ENCODE measurements around the gene THTPA.

DNA sequence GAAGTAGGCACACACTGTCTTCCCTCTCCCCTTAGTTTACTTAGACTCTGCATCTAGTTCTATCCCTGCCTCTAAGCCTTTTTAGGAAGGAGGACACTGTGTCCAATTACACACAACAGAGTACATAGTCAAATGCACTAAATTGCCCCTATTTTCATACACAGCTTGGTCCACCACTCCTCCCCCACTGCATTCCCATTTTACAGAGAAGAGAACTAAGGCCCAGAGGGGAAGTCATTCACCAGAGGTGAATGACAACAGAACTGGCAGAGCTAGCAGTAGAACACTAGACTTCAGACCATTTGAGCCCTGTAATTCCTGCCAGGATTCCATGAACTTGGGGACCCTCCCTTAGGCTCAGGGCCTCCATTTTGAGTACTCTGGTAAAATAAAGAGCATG is 23.7 kb downstream of the THTPA start:
- TF ChIP-seq, protein P1, sequence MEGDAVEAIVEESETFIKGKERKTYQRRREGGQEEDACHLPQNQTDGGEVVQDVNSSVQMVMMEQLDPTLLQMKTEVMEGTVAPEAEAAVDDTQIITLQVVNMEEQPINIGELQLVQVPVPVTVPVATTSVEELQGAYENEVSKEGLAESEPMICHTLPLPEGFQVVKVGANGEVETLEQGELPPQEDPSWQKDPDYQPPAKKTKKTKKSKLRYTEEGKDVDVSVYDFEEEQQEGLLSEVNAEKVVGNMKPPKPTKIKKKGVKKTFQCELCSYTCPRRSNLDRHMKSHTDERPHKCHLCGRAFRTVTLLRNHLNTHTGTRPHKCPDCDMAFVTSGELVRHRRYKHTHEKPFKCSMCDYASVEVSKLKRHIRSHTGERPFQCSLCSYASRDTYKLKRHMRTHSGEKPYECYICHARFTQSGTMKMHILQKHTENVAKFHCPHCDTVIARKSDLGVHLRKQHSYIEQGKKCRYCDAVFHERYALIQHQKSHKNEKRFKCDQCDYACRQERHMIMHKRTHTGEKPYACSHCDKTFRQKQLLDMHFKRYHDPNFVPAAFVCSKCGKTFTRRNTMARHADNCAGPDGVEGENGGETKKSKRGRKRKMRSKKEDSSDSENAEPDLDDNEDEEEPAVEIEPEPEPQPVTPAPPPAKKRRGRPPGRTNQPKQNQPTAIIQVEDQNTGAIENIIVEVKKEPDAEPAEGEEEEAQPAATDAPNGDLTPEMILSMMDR (conservative IDR thresholded peaks at IDR 0.05; ENCODE audit: low read depth, low read length) = no peak
- TF ChIP-seq POLR2A (IDR thresholded peaks at IDR 0.05; ENCODE audit: low read depth, low read length) = no peak
- no peak for TF ChIP-seq NFE2L2 (IDR thresholded peaks at IDR 0.05; ENCODE audit: low read depth, low read length)
- no peak for TF ChIP-seq MAZ (IDR thresholded peaks at IDR 0.05; ENCODE audit: borderline replicate concordance, low read depth, low read length)
- TF ChIP-seq RFX5 (IDR thresholded peaks at IDR 0.05; ENCODE audit: low read depth, low read length) = no peak
- no peak for TF ChIP-seq RAD21 (IDR thresholded peaks at IDR 0.05; ENCODE audit: low read length)
- TF ChIP-seq FOS (IDR thresholded peaks at IDR 0.05; ENCODE audit: low read depth, low read length) = no peak
- TF ChIP-seq USF2 (IDR thresholded peaks at IDR 0.05; ENCODE audit: low read depth, low read length) = no peak
- TF ChIP-seq CEBPB (IDR thresholded peaks at IDR 0.05; ENCODE audit: low read depth, low read length) = no peak
- no peak for TF ChIP-seq MAFK (IDR thresholded peaks at IDR 0.05; ENCODE audit: low read depth, low read length)
- TF ChIP-seq SMC3 (IDR thresholded peaks at IDR 0.05; ENCODE audit: low read depth, low read length) = no peak
- no peak for TF ChIP-seq RCOR1 (IDR thresholded peaks at IDR 0.05; ENCODE audit: insufficient replicate concordance, low read length)
- no peak for TF ChIP-seq MXI1 (IDR thresholded peaks at IDR 0.05; ENCODE audit: borderline replicate concordance, low read depth, low read length)

All from IMR-90 (cell line).